HFFc6 (cell line): ENCODE data around the gene STOML1. TPM values are rescaled to one million over a fixed set of nuclear protein-coding genes. Genes with fewer than 3 reads are reported as not detected.

Experiments
- DNase-seq: peaks from one replicate; pipeline ENCODE4 v3.0.0-alpha.2; 2018
- H3K27ac Mint-ChIP-seq: 2 replicates; pipeline ENCODE4 v1.8.0; 2020; ENCODE audit warnings: mild to moderate bottlenecking, mixed read lengths
- H3K27me3 Mint-ChIP-seq: 2 replicates; pipeline ENCODE4 v1.8.0; 2021; ENCODE audit warnings: mild to moderate bottlenecking, moderate library complexity, mixed read lengths; ENCODE audit not compliant: insufficient read depth
- H3K36me3 Mint-ChIP-seq: 2 replicates; pipeline ENCODE4 v1.8.0; 2021; ENCODE audit warnings: low read depth, mixed read lengths
- H3K4me1 Mint-ChIP-seq: 2 replicates; pipeline ENCODE4 v1.8.0; 2020; ENCODE audit warnings: low read depth, mixed read lengths
- H3K4me3 Mint-ChIP-seq: 2 replicates; pipeline ENCODE4 v1.8.0; 2020; ENCODE audit warnings: mild to moderate bottlenecking, moderate library complexity, mixed read lengths
- H3K9me3 Mint-ChIP-seq: 2 replicates; pipeline ENCODE4 v1.8.0; 2020; ENCODE audit warnings: mild to moderate bottlenecking, mixed read lengths
- total RNA-seq, 6 experiments: library from RNA; stranded (reverse); fragmentation: NEBNext Ultra II Directional; extraction: Animal tissue kit (Norgen Biotek cat#: 25700); gene quantifications; 2 replicates in 1 of 6; 3 replicates in 5 of 6; pipeline ENCODE4 v1.2.3, GENCODE V29; 2021
- TF ChIP-seq, protein P1 (sequence below): fragments of 200-600 bp; sonication (generic); IDR thresholded peaks from 2 replicates; pipeline ENCODE4 v1.5.0; 2021; ENCODE audit warnings: antibody characterized with exemption, mild to moderate bottlenecking

Gene STOML1
- total RNA-seq, 6 experiments from 2014 or later, result 21.4 to 30.6 (median 24.7) TPM

DNA sequence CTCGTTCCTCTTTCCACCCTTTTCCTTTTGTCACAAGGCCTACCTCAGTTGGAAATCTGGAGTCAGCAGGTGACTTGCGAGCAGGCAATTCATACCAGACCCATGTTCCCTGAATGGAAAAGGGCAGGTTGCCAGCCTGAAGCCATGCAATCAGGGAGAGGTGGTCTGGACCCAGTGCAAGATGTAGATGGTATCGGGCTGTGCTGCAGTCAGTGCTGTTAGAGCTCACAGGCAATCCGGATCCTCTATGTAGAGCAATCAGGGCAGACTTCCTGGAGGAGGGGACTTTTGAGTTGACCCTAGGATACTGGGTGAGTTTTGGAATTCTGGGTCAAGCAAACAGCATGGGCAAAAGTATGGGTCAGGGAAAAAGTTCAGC is 47.0 kb downstream of the STOML1 start:
- Mint-ChIP-seq H3K27ac (no peak overlapping the region), H3K27me3 (peaks cover 3% of the 10 kb centered on the region), H3K9me3 (no peaks in the 10 kb centered on the region), H3K36me3 (peaks cover 41% of the 10 kb centered on the region), H3K4me3 (no peak overlapping the region), H3K4me1 (peaks cover 46% of the 10 kb centered on the region)
- TF ChIP-seq, protein P1, sequence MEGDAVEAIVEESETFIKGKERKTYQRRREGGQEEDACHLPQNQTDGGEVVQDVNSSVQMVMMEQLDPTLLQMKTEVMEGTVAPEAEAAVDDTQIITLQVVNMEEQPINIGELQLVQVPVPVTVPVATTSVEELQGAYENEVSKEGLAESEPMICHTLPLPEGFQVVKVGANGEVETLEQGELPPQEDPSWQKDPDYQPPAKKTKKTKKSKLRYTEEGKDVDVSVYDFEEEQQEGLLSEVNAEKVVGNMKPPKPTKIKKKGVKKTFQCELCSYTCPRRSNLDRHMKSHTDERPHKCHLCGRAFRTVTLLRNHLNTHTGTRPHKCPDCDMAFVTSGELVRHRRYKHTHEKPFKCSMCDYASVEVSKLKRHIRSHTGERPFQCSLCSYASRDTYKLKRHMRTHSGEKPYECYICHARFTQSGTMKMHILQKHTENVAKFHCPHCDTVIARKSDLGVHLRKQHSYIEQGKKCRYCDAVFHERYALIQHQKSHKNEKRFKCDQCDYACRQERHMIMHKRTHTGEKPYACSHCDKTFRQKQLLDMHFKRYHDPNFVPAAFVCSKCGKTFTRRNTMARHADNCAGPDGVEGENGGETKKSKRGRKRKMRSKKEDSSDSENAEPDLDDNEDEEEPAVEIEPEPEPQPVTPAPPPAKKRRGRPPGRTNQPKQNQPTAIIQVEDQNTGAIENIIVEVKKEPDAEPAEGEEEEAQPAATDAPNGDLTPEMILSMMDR, result no peak
- DNase-seq, result no peak

DNA sequence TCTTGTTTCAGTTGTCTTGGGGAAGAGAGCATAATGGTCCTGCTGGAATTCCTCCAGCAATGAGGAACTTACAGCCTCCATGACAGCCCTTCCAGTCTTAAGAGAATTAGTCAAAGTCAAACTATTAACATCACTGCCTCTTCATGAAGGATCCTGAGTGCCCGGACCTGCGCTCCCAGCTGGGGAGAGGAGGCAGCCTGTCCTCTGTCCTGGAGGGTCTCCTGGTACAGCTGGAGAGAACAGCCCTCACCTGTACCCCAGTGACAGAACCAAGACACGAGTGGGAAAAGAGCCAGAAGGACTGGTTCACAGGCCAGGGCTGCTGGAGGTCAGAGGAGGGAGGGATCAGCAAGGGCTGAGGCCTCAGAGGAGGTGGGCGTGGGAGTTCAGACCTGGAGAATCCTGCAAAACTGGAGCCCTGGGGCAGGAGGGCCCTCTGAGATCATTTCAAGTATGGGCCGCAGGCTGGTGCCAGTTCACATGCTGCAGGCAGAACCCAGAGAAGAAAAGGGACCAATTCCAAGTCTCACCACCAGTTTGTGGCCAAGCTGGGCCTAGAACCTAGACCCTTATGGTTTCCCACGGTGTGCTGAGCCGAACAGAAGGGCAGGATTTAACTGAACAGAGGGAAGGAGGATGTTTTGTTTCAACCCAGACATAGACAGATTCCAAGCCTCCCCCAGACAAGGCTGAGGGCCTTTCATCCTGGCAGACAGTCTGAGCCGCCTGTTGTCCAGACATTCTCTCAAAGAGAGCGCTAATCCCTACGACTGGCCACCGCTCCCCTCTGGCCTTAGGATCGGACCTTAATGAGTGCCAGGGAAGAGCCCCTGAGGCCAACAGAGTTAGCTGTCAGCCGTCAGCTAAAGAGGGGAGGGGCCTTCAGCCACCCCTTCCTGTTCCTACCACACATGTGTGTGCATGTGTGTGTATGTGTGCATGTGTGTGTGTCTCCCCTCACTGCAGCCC is 47.6 kb downstream of the STOML1 start:
- TF ChIP-seq, protein P1, result no peak
- Mint-ChIP-seq H3K4me1 (peaks cover 50% of the 10 kb centered on the region), H3K9me3 (no peaks in the 10 kb centered on the region), H3K27me3 (peaks cover 3% of the 10 kb centered on the region), H3K36me3 (peaks cover 41% of the 10 kb centered on the region), H3K27ac (peak overlapping the region; percentile 38), H3K4me3 (no peak overlapping the region)
- DNase-seq, result no peak

DNA sequence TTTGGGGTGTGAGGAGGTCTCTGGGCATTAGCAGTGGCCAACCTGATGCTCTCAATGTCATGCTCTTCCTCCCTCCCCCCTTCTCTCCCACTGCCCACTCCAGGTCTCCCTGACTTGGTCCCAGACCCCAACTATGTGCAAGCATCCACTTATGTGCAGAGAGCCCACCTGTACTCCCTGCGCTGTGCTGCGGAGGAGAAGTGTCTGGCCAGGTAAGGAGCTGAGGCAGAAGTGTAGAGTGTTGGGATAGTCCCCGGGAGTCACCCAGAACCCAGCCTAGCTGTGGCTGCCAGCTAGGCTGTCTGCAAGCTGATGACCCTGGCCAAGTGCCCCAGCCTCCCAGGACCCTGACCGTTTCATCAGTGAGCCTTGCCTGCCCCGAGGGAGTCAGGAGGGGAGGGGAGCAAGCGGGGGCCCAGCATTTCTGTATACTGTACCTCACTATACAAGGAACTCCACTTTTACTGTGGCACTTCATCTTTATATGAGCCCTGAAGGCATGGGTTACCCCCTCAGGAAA is 49.3 kb downstream of the STOML1 start:
- peaks cover 61% of the 10 kb centered on the region for H3K4me1 Mint-ChIP-seq
- TF ChIP-seq, protein P1, result no peak
- peaks cover 3% of the 10 kb centered on the region for H3K27me3 Mint-ChIP-seq
- DNase-seq, result no peak
- H3K36me3 Mint-ChIP-seq, result peaks cover 31% of the 10 kb centered on the region
- no peaks in the 10 kb centered on the region for H3K9me3 Mint-ChIP-seq
- H3K27ac Mint-ChIP-seq, result peak overlapping the region; percentile 91; the same call in 1 of the 2 replicates
- H3K4me3 Mint-ChIP-seq, result no peak overlapping the region

DNA sequence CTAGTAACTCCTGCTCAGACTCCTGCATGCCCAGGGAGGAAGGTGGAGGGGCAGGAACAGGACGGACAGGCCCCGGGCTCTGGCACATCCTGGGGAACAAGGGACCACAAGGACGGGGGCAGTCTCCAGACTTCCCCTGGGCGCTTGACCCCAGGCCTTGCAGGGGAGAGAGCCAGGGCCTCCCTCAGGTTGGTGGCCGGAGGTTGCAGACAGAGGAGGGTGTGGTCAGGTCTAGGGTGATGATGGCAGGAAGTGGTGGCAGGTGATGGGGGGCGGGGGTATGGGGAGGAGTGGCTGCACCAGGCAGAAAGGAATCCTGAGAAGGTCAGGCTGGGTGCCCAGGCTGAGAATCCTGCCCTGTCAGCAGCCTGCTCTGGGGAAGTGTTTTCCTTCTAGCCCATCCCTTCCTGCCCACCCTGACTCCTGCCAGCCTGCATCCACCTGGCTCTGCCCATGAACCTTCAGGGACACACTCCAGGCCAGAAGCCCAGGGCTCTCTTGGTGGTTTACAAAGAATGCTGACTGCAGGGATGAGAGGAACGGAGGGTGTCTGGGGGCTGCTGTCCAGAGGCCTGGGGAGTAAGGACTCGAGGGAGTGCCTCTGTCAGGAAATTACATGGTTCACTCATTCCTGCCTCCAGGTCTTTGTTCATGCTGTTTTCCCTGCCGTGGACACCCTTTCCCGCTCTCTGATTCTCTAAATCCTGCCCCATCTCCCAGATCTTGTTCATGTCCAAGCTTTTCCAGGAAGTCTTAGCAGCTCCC is 50.0 kb downstream of the STOML1 start:
- peak overlapping the region; percentile 91 for H3K27ac Mint-ChIP-seq
- TF ChIP-seq, protein P1, result no peak
- peaks cover 24% of the 10 kb centered on the region for H3K36me3 Mint-ChIP-seq
- no peaks in the 10 kb centered on the region for H3K9me3 Mint-ChIP-seq
- H3K4me3 Mint-ChIP-seq, result no peak overlapping the region; the same call in 1 of the 2 replicates
- no peak for DNase-seq
- peaks cover 3% of the 10 kb centered on the region; the same call in 1 of the 2 replicates for H3K27me3 Mint-ChIP-seq
- peaks cover 61% of the 10 kb centered on the region for H3K4me1 Mint-ChIP-seq

DNA sequence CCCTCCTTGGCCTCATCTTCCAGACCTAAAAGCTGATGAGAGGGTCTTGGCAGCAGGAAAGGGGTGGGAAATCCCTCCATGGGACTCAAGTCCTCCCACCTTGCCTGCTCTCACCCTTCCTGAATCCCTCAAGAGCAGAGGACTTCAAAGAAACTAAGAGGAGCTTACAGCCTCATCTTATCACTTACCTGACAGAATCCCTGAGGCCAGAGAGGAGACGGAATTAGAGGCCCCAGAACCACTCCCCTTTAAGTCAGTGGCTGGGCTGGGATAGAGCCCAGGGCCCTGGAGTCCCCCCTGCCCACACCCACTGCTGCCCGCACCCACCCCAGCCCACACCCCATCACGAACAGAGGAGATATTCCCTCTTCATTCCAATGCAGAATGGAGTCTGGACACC is 50.6 kb downstream of the STOML1 start:
- H3K36me3 Mint-ChIP-seq, result peaks cover 23% of the 10 kb centered on the region
- DNase-seq, result no peak
- H3K4me1 Mint-ChIP-seq, result peaks cover 65% of the 10 kb centered on the region
- TF ChIP-seq, protein P1, result no peak
- no peak overlapping the region for H3K4me3 Mint-ChIP-seq
- peak overlapping the region; percentile 91 for H3K27ac Mint-ChIP-seq
- no peaks in the 10 kb centered on the region for H3K9me3 Mint-ChIP-seq
- H3K27me3 Mint-ChIP-seq, result 0 out of 2 replicates have a peak, but pooled peaks cover 3% of the 10 kb centered on the region
